ENCODE measurements around the gene SGPP1.
"Not testable (repeated sequence)": the region's sequence is repeated elsewhere in the genome, so short reads cannot be mapped to it uniquely, and the experiment has no call there.

The SGPP1 gene

DNA sequence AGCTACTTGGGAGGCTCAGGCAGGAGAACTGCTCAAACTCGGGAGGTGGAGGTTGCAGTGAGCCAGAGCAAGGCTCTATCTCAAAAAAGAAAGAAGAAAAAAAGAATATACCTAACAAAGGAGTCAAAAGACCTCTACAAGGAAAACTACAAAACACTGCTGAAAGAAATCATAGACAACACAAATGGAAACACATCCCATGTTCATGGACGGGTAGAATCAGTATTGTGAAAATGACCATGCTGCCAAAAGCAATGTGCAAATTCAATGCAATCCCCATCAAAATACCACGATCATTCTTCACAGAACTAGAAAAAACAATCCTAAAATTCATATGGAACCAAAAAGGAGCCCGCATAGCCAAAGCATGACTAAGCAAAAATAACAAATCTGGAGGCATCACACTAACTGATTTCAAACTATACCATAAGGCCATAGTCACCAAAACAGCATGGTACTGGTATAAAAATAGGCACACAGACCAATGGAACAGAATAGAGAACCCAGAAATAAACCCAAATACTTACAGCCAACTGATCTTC lies 91.7 kb downstream of the SGPP1 start:
- DNase-seq (ENCODE audit: low read depth, low spot score), result not testable (repeated sequence)
